Measurements from ENCODE around the gene SARNP. TPM values are rescaled to one million over a fixed set of nuclear protein-coding genes. Genes with fewer than 3 reads are reported as not detected.
A peak's percentile ranks its signal among the peaks of the same experiment; 100 is the strongest.

The SARNP gene
- total and polyA plus RNA-seq, 9 of the 15 experiments (the other 6 are each of a cell fraction or from before 2014, with no cell fraction given): 70.1 to 400 (median 198) TPM

- Histone ChIP-seq H3K27ac (ENCODE audit: extremely low read depth, low read depth, low read length) (peak overlapping the region; percentile 27), H3K4me2 (ENCODE audit: insufficient read depth, low read length) (peak overlapping the region; percentile 70), H3K4me3 (peak overlapping the region; percentile 35), H2AFZ (ENCODE audit: low read depth, low read length) (peak overlapping the region; percentile 95), H4K20me1 (replicated peaks; ENCODE audit: control insufficient read depth, insufficient read depth, low read length) (no peaks in the 10 kb centered on the region), H3K9me1 (ENCODE audit: control insufficient read depth, insufficient read depth, low read length) (no peaks in the 10 kb centered on the region), H3K4me1 (replicated peaks in 1 of 2; ENCODE audit: control insufficient read depth in 2 of 2, insufficient read depth in 2 of 2, low read length in 2 of 2) (peaks cover 21 to 24% of the 10 kb centered on the region in 2 experiments), H3K9ac (ENCODE audit: insufficient read depth in 1 of 2, low read depth in 2 of 2, low read length in 2 of 2) (peak overlapping the region; percentile 3 to 44; a peak in 3 of 4 replicates), H3K36me3 (ENCODE audit: control insufficient read depth, insufficient read depth, low read length) (no peaks in the 10 kb centered on the region), H3K79me2 (ENCODE audit: control insufficient read depth, insufficient read depth, low read length) (peaks cover under 1% of the 10 kb centered on the region), H3K27me3 (ENCODE audit: control insufficient read depth in 2 of 2, insufficient read depth in 2 of 2, low read length in 2 of 2) (no peaks in the 10 kb centered on the region), H3K9me3 (replicated peaks; ENCODE audit: control insufficient read depth, insufficient read depth, low read depth, low read length) (no peaks in the 10 kb centered on the region; the same call in 1 of the 2 replicates)
- ATAC-seq (peak; percentile 74), DNase-seq (ENCODE audit: extremely low read depth in 1 of 4, low spot score in 3 of 4) (peak; percentile 57 to 85 (median 58)), FAIRE-seq (peak; percentile 93)
- POLR2A ChIA-PET: interaction anchor here (0.5 to 3.7 kb wide), 23 partner anchors 9 to 978 kb away, joined by 3 to 25 read pairs (median 3); partner anchors contain the start of genes CD63, ORMDL2, PYM1 and RAB5B
- intact Hi-C loops (cut with micrococcal nuclease): loop anchor here (1.0 to 5.0 kb wide), 5 partner anchors 59 to 551 kb away; partner anchors contain the start of gene RPS26
- CTCF ChIA-PET (ENCODE audit: low intra/inter-chr PET ratio): interaction anchor here (0.6 to 2.2 kb wide), 14 partner anchors 9 to 551 kb away, joined by 3 to 20 read pairs (median 4); partner anchors contain the start of genes DNAJC14, RPS26 and SMARCC2
- BruUV-seq (replicated peaks): no TSS peak
- in situ Hi-C loops (cut with MboI): loop anchor here (5.0 kb wide), 2 partner anchors 204 to 294 kb away; no protein-coding TSS in a partner anchor
- WGBS (ENCODE audit: insufficient coverage, low coverage, missing lambda C conversion rate): 8% methylated on average over 14 of the region's 14 CpGs
- TF ChIP-seq POLR2AphosphoS5 (IDR thresholded peaks at IDR 0.05; ENCODE audit: control insufficient read depth, insufficient read depth, low read depth, low read length): no peak
- TF ChIP-seq NCOA1 (IDR thresholded peaks at IDR 0.05; ENCODE audit: low read depth): no peak
- no peak for TF ChIP-seq KAT8 (IDR thresholded peaks at IDR 0.05; ENCODE audit: low read depth)
- no peak for TF ChIP-seq KDM5B (IDR thresholded peaks at IDR 0.05; ENCODE audit: insufficient replicate concordance, low read depth, low read length)
- no peak for TF ChIP-seq POLR2G (IDR thresholded peaks at IDR 0.05; ENCODE audit: low read depth, low read length)
- no peak for TF ChIP-seq PYGO2 (tag; IDR thresholded peaks at IDR 0.05)
- no peak for TF ChIP-seq HDAC3 (IDR thresholded peaks at IDR 0.05; ENCODE audit: borderline replicate concordance, partially characterized antibody)
- no peak for TF ChIP-seq ZNF512 (tag; IDR thresholded peaks at IDR 0.05)
- TF ChIP-seq ZBTB8A (IDR thresholded peaks at IDR 0.05; ENCODE audit: partially characterized antibody): no peak
- no peak for TF ChIP-seq TAF7 (tag; IDR thresholded peaks at IDR 0.05)
- TF ChIP-seq ZC3H8 (IDR thresholded peaks at IDR 0.05): no peak
- no peak for TF ChIP-seq STAT6 (CRISPR knock-in tag; IDR thresholded peaks at IDR 0.05)
Observed at GRCh38 chr12:55738123-55739024, 79.2 kb downstream of the SARNP start.

Data from K562 (cell line).